Fibroblast of lung (primary cell): ENCODE measurements around the gene NOVA2.

Experiments
- EZH2 ChIP-seq: IDR thresholded peaks from 2 replicates; pipeline ENCODE4 v1.5.1; 2012; ENCODE audit warnings: low read length, control low read depth, mild to moderate bottlenecking; ENCODE audit errors: missing control alignments
- TF ChIP-seq, protein P1 (sequence below), 2 donors: IDR thresholded peaks in 1 of 2; conservative IDR thresholded peaks in 1 of 2; 1 replicate in 1 of 2; 2 replicates in 1 of 2; pipeline ENCODE4 v1.5.1; 2011 to 2012; ENCODE audit warnings: low read length in 2 of 2, control low read depth in 1 of 2, inconsistent platforms in 1 of 2, low read depth in 1 of 2, mild to moderate bottlenecking in 1 of 2

DNA sequence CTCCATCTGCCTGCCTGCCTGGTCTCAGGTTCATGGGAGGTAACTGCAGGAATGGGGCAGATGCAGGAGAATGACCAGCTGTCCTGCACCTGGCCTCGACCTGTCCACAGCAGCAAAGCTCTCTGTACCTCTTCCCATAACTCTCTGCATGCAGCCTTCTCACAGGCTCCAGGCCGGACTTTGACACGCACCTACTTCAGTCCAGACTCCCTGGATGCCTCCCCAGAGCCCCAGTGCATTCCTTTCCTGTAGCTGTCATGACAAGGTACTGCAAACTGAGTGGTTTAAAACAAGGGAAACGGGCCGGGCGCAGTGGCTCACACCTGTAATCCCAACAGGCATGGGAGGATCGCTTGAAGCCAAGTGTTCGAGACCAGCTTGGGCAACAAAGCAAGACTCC lies 62.4 kb downstream of the NOVA2 start:
- TF ChIP-seq, protein P1, sequence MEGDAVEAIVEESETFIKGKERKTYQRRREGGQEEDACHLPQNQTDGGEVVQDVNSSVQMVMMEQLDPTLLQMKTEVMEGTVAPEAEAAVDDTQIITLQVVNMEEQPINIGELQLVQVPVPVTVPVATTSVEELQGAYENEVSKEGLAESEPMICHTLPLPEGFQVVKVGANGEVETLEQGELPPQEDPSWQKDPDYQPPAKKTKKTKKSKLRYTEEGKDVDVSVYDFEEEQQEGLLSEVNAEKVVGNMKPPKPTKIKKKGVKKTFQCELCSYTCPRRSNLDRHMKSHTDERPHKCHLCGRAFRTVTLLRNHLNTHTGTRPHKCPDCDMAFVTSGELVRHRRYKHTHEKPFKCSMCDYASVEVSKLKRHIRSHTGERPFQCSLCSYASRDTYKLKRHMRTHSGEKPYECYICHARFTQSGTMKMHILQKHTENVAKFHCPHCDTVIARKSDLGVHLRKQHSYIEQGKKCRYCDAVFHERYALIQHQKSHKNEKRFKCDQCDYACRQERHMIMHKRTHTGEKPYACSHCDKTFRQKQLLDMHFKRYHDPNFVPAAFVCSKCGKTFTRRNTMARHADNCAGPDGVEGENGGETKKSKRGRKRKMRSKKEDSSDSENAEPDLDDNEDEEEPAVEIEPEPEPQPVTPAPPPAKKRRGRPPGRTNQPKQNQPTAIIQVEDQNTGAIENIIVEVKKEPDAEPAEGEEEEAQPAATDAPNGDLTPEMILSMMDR (conservative IDR thresholded peaks at IDR 0.05 in 1 of 2, IDR thresholded peaks at IDR 0.05 in 1 of 2; ENCODE audit: low read depth in 1 of 2, low read length in 2 of 2), result no peak
- TF ChIP-seq EZH2, result no peak
